NCI-H226 (cell line): ENCODE results near the gene MYOF.

ENCODE experiments used
- DNase-seq: peaks from one replicate; pipeline ENCODE4 v3.0.0-alpha.2; 2015

The MYOF gene, protein sequence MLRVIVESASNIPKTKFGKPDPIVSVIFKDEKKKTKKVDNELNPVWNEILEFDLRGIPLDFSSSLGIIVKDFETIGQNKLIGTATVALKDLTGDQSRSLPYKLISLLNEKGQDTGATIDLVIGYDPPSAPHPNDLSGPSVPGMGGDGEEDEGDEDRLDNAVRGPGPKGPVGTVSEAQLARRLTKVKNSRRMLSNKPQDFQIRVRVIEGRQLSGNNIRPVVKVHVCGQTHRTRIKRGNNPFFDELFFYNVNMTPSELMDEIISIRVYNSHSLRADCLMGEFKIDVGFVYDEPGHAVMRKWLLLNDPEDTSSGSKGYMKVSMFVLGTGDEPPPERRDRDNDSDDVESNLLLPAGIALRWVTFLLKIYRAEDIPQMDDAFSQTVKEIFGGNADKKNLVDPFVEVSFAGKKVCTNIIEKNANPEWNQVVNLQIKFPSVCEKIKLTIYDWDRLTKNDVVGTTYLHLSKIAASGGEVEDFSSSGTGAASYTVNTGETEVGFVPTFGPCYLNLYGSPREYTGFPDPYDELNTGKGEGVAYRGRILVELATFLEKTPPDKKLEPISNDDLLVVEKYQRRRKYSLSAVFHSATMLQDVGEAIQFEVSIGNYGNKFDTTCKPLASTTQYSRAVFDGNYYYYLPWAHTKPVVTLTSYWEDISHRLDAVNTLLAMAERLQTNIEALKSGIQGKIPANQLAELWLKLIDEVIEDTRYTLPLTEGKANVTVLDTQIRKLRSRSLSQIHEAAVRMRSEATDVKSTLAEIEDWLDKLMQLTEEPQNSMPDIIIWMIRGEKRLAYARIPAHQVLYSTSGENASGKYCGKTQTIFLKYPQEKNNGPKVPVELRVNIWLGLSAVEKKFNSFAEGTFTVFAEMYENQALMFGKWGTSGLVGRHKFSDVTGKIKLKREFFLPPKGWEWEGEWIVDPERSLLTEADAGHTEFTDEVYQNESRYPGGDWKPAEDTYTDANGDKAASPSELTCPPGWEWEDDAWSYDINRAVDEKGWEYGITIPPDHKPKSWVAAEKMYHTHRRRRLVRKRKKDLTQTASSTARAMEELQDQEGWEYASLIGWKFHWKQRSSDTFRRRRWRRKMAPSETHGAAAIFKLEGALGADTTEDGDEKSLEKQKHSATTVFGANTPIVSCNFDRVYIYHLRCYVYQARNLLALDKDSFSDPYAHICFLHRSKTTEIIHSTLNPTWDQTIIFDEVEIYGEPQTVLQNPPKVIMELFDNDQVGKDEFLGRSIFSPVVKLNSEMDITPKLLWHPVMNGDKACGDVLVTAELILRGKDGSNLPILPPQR (N-terminal part only)

DNA sequence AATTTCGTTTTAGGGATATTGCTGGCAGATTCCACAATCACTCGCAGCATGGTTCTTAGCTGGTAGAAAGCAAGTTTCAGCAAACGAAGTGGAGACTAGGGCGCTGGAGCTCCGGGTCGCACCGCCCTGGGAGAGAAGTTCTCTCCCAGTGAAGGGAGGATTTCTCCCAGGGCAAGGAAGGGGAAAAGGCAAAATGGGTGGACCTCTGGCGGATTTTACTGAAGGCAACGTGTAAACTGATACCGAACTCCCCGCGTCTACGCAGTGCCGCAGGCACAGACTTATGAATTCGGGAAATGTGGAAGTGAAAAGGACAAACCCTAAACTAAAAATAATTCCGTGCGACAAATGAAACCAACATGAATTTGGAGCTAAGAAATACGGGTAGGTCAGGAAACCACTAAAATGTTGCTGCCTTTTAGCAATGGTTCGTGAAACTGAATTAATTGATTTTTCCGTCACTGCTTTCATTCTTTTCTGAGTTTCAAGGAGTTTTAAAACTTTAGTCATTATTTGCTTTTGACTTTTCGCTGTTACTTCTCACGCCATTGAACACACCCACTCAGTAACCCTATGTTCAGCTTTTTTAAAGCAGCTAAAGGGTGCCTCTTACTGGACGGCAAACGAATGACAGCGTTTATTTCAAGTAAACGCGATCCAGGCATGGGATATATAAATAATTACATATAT, at the start of gene MYOF:
Gene MYOF, minus strand, starts transcription at position 190 of the 690 bp plus-strand sequence. Its CDS starts 140 bp downstream, at position 50.
- peak; percentile 89 for DNase-seq

DNA sequence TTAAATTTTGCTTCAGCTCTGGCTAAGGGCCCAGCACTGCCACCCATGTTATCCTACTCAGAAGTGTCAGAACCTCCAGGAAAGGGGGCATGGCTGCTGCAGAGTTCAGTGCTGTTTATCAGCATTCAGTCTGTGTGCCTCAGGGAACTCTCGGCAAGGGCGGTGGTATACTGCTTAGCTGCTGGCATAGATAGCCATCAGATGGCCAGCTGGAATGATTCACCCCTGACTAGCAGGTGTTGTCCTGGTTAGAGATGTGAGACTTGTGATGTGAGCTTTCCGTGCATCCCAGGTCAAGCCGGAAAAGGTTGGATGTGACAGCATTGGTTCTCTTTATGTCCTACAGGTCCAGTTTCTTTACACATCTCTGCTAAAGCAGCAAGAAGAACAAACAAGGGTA, 36.4 kb upstream of the MYOF start:
- DNase-seq = no peak

DNA sequence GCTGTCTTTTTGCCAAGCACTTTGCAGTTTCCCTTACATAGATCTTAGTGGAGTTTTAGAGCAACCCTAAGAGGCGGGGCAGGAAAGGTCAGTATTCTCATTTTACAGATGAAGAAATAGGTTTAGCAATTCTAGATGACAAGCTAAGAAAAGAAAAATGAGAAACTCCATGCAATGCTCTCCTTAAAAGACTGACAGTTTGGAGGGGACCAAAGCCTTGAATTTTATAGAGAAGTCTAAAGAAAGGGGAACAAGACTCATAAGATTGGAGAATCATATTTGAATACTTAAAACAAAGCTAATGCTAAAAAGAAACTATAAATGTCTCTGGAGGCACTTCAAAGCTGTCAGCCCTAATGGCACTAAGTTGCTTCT, 33.9 kb upstream of the MYOF start:
- DNase-seq = no peak

DNA sequence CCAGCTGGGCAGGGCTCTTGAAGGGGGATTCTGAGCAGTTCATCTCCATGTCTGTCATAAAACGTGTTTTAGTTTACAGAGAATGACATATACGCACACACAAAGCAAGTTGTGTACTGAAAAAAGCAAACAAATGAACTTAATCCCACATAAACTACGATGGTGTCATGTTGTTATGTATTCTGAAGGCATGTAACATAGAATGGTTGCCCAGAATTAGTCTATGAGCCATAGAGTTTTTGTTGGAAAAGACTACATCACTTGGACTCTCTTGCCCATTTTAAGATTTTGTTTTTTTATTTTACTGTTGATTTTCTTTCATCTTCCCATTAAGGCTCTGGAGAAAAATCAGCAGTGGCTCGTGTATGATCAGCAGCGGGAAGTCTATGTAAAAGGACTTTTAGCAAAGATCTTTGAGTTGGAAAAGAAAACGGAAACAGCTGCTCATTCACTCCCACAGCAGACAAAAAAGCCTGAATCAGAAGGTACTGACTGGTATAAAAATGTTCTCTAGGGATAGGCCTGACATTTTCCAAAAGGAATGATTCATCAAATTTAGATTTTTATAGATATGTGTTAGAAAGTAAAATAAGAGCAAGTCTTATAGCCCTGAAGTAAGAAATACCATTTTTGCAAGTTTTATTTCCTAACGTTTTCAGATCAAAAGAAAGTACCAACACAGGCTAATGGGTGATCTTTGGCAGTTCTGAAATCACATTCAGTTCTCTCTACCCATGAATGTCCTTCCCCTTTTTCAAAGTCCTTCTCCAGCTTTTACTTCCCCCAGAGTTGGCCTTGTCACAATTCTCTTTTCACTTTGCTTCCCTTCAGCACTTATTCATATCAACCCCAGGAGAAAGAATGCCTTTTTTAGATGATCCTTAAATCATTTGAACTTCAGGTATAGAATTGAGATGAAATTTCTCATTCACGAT, 33.2 kb upstream of the MYOF start:
- DNase-seq = no peak

DNA sequence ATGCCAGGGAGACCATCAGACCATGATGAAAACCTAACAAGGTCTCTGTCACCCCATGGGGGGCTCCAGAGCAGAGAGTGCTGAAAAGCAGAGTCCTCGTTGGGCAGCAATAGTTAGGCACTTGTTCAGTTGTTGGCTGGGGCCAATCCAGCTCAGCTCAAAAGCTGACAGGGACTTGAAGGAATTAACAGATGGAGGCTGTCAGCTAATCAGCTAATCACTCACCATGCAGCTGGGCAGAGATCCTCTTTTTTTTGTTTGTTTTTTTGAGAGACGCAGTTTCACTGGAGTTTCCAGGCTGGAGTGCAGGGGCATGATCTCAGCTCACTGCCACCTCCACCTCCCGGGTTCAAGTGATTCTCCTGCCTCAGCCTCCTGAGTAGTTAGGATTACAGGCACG, 32.4 kb upstream of the MYOF start:
- no peak for DNase-seq

DNA sequence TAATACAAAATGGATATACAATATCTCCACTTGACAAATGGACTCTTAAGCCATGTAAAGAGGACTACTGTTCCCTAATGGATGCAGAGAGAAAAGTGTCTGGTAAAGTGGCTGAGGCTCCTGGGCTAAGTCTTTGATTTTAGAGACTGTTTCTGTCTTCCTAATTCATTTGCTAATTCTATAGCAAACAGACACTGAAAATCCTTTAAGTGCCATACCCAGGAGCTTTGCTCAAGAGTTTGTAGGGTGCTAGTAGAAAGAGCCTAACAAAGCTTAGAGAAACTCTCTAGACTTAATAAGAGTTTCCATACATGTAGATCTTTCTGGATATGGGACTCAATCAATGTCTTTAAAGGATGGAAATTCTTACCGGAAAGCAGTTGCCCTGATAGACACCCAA, 31.0 kb upstream of the MYOF start:
- no peak for DNase-seq

DNA sequence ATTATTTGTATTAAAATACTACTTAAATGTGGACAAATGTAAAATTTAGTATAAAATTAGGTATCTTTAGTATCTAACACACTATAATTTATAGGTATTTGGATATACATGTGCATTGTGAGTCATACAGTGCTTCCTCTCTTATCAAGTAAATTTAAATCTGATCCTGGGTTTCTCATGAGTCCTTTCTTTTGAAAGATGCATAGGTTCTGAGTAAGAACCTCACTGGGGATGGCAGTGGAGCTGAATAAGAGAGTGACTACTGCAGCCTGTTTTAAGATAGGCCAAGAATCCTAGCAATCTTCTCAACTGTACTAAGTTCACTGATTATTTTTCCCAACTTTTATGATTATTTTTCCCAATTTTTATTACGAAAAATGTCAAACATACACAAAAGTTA, 30.4 kb upstream of the MYOF start:
- DNase-seq = peak; percentile 63

DNA sequence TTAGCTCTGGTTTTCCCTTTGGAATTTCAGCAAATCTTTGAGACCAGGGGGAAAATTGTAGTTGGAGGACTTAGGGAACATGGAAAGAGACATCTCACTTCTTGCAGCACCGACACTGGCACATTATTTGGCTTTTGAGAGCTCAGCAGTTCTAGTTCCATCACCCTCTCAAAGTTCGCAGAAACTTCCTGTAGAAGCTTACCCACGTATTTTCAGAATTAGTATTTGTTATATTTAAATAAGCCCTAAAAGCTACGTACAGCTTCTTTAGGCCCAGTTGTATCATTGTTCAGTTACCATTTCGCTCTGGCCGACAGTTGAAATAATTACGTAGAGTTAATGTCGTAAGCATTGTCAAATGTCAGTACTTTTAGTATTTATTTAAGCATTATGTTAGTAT, 27.7 kb upstream of the MYOF start:
- DNase-seq = no peak

DNA sequence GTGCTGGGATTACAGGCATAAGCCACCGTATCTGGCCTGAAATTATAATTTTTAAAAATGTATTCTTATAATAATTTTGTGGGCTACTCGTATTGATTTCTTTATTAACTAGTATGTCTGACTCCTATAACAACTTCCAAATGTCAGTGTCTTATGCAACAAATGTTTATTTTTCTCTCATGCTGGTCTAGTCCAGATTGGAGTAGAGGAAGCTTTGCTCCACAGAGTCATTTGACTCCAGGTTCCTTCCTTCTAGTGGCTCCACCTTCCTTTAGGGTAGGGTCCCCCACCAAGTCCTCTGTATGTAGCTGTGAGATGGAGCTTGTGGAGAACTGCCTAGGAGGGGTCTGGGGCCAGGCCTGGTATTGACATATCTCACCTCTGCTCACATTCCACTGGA, 22.9 kb upstream of the MYOF start:
- DNase-seq = no peak

DNA sequence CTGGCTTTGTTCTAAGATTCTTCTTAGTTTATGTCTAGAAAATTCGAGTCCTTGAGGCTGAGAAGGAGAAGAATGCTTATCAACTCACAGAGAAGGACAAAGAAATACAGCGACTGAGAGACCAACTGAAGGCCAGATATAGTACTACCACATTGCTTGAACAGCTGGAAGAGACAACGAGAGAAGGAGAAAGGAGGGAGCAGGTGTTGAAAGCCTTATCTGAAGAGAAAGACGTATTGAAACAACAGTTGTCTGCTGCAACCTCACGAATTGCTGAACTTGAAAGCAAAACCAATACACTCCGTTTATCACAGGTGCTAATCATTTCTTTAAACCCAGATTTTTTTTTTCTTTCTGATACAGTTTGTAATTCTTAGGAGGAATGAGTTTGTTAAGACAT, 20.9 kb upstream of the MYOF start:
- DNase-seq = no peak

DNA sequence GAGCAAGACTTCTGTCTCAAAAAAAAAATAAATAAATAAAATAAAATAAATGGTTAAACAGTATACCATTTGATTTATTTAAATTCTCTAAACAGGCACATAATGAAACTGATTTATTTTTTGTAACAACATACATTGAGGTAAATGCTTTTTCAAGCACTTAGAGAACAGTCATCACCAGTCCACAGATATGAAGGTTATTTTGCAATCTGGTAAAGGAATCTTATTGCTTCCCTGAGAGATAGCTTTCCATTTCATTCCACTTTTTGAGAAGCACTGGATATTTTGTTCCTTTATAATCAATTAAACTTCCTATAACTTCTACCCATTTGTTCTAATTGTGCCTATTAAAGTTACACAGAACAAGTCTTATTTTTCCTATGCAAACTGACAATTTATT, 19.5 kb upstream of the MYOF start:
- DNase-seq = no peak

DNA sequence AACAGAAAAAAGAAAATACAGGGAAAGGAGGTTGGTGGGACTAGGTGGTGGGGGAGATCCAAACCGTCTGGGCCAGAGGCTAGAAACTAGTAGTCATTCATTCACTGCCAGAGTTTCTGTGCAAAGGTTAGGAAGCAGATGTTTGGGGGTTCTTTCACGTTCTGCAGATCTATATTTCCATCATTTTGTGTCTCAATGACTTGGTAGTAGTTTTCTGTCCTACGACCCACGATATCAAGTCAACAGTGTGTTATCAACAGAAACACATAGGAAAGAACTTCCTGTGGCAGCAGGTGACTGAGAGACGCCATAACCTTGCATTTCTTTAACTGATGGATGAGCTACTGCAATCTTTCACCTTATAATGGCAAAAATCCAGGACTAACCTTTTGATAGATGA, 16.0 kb upstream of the MYOF start:
- no peak for DNase-seq

DNA sequence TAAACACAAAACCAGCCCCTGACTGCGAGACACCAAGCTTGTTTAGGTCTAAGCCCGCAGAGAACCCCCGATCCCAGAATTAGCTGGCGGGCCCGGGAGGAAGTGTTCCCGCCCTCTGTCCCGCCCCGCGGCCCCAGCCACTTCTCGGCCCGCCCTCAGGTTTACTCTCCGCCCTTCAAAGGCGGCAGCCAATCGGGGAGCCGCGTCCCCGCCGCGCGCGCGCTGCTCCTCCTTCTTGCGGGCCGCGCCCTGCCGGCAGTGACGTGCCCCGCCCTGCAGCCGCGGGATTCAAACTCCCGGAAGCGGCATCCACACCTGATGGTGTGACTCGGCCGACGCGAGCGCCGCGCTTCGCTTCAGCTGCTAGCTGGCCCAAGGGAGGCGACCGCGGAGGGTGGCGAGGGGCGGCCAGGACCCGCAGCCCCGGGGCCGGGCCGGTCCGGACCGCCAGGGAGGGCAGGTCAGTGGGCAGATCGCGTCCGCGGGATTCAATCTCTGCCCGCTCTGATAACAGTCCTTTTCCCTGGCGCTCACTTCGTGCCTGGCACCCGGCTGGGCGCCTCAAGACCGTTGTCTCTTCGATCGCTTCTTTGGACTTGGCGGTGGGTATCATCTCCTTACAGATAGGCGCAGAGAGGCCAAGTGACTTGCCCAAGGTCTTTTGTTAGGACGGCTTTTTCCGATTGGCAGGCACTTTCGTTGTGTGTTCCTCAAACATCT, 14.3 kb upstream of the MYOF start, which contains the start of gene CEP55:
Gene CEP55, plus strand, starts transcription at position 291 of the 720 bp plus-strand sequence. CDS start 3,440 bp downstream, outside the sequence.
- peak; percentile 87 for DNase-seq

DNA sequence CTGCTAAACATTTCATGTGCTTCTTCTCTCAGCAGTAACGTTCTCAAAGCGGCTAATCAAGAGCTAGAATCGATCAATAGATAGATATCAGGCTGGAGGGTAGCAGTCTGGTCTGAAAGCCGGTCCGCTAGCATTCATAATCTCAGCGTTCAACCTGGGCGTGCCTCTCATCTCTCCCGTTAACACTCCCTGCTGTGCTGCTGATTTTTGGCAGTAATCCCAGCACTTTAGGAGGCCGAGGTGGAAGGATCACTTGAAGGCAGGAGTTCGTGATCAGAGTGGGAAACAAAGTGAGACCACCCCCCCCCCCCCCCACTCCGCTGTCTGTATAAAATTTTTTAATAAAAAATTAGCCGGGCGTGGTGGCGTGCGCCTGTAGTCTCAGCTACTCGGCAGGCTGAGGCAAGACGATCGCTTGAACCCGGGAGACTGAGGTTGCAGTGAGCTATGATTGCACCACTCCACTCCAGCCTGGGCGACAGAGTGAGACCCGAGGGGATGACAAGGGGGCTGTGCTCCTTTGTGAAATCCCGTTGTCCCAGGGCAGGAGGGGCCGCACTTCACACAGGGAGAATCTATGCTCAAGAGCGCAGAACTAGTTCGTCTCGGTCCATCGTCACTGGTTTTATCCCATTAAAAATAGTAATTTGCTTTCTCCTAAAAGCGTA, 13.7 kb upstream of the MYOF start:
- DNase-seq = peak; percentile 47

DNA sequence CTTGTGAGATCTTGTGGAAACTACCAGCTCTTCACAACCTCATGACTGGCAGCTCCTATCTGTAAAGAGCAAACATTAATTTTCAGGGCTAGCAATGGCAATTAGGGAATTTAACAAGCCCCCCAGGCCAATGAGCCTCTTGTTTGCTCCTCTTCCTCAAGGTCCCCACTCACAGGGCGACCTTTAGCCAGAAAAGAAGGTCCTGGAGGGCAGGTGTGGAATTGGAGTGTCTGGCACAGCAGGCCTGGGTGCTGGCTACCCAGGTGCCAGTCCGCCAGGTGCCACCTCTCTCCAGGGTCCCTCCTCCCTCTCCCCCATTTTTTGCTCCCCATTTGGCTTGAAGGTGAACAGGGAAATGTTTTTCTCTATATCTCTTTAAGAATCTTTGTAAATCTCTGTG, 12.4 kb upstream of the MYOF start:
- no peak for DNase-seq

DNA sequence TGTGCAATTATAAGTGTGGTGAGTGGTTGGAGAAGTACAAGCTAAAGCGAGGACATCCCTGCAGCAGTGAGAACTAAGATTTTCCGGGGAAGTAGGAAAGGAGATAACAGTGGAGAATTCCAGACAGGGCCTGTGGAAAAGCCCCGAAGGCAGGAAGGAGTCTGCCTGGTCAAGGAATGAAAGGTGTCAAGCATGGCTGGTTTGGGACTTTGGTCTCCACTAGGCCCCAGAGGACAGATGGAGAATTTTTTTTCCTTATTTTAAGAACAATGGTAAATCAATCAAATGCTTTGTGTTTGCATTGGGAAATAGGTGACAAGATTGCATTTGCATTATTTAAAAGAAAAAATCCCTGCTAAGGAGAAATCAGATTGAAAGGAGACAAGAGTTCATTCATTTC, 11.0 kb upstream of the MYOF start:
- DNase-seq = no peak

DNA sequence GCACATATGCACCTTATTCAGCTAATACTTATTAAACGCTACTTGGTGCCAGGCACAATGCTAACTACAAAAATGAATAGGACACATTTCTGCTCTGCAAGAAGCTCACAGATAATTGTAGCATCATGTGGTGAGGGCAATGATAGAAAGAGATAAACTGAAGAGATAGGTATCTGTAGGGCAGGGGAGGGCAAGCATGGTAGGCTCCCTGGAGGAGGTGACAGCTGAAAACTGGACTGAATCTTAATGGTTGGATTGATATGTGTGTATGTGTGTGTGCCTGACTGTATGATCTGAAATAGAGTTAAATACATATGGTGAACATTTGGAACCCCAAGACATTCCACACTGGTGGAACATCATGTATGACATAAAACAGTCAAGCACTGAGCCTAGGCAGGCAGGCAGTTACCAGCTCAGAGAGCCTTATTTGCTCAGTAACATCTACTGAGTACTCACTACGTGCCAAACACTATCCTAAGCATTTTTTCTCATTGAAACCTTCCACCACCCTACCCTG, 9.5 kb upstream of the MYOF start:
- DNase-seq = no peak

DNA sequence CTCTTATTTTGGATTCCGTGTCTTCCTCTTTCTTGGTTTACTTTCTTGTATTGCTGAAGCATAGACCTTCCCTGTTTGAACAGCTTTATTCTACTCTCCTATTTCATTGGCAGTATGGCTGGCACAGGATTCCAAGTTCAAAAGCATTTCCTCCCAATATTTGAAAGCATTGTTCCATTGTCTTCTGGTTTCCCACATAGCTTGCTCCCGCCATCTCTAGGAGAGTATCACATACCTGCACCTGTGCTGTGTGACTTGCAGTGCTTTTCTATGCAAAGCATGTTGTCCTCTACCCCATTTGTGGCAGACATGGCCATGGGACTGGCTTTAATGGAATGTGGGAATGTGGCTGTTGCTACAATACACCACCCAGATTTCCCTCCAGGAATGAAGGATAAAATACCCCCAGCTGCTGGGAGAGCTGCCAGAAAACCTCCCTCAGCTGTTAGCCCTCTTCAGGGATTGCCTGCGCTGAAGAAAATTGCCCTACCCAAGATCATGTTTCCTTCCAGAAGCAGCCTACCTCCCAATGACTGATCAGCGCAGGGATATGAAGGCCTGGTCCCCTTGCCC, 6.9 kb upstream of the MYOF start:
- no peak for DNase-seq

DNA sequence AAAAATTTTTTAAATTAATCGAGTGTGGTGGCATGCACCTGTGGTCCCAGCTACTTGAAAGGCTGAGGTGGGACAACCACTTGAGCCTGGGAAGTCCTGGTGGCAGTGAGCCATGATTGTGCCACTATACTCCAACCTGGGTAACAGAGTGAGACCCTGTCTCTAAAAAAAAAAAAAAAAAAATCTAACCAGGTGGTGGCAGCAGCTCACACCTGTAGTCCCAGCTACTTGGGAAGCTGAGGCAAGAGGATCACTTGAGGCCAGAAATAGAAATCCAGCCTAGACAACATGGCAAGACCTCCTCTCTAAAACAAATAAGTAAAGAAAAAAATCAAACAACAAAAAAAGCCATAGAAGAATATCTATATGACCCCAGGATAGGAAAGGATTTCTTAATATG, 3.6 kb upstream of the MYOF start:
- no peak for DNase-seq
